ENCODE data around the gene ETHE1. TPM values are rescaled to one million over a fixed set of nuclear protein-coding genes. Genes with fewer than 3 reads are reported as not detected.

ETHE1 gene
- 97.7 TPM for polyA plus RNA-seq
- long read RNA-seq, donor 1, transcript ETHE1-201 (7 exons, 963 nt): major isoform, 23 of 53 reads
- long read RNA-seq, donor 1, partial matches to known transcripts: 26 of 53 reads
- long read RNA-seq, donor 1, other reads (novel, unspliced or antisense): 0 of 53 reads
- long read RNA-seq, donor 2, transcript ETHE1-202 (6 exons, 702 nt): minor isoform, 7 of 102 reads
- long read RNA-seq, donor 2, transcript ETHE1-201 (7 exons, 963 nt): major isoform, 47 of 102 reads
- long read RNA-seq, donor 2, partial matches to known transcripts: 46 of 102 reads
- long read RNA-seq, donor 2, other reads (novel, unspliced or antisense): 0 of 102 reads
- long read RNA-seq, donor 3, transcript ETHE1-201 (7 exons, 963 nt): major isoform, 69 of 199 reads
- long read RNA-seq, donor 3, transcript ETHE1-202 (6 exons, 702 nt): minor isoform, 8 of 199 reads
- long read RNA-seq, donor 3, partial matches to known transcripts: 117 of 199 reads
- long read RNA-seq, donor 3, other reads (novel, unspliced or antisense): 0 of 199 reads
- long read RNA-seq, donor 4, transcript ETHE1-201 (7 exons, 963 nt): major isoform, 7 of 15 reads
- long read RNA-seq, donor 4, partial matches to known transcripts: 6 of 15 reads
- long read RNA-seq, donor 4, other reads (novel, unspliced or antisense): 0 of 15 reads
- long read RNA-seq, donor 5, transcript ETHE1-202 (6 exons, 702 nt): minor isoform, 6 of 53 reads
- long read RNA-seq, donor 5, transcript ETHE1-201 (7 exons, 963 nt): major isoform, 40 of 53 reads
- long read RNA-seq, donor 5, partial matches to known transcripts: 6 of 53 reads
- long read RNA-seq, donor 5, other reads (novel, unspliced or antisense): 0 of 53 reads
- long read RNA-seq, donor 6, transcript ETHE1-201 (7 exons, 963 nt): major isoform, 40 of 126 reads
- long read RNA-seq, donor 6, transcript ETHE1-202 (6 exons, 702 nt): minor isoform, 8 of 126 reads
- long read RNA-seq, donor 6, partial matches to known transcripts: 74 of 126 reads
- long read RNA-seq, donor 6, other reads (novel, unspliced or antisense): 0 of 126 reads
- long read RNA-seq, donor 7, transcript ETHE1-201 (7 exons, 963 nt): major isoform, 27 of 33 reads
- long read RNA-seq, donor 7, partial matches to known transcripts: 0 of 33 reads
- long read RNA-seq, donor 7, other reads (novel, unspliced or antisense): 0 of 33 reads
- long read RNA-seq, donor 8, transcript ETHE1-201 (7 exons, 963 nt): major isoform, 71 of 128 reads
- long read RNA-seq, donor 8, partial matches to known transcripts: 46 of 128 reads
- long read RNA-seq, donor 8, other reads (novel, unspliced or antisense): 0 of 128 reads
- long read RNA-seq, donor 9, transcript ETHE1-201 (7 exons, 963 nt): major isoform, 54 of 137 reads
- long read RNA-seq, donor 9, transcript ETHE1-202 (6 exons, 702 nt): minor isoform, 8 of 137 reads
- long read RNA-seq, donor 9, partial matches to known transcripts: 73 of 137 reads
- long read RNA-seq, donor 9, other reads (novel, unspliced or antisense): 0 of 137 reads
- long read RNA-seq, donor 10, transcript ETHE1-201 (7 exons, 963 nt): major isoform, 40 of 103 reads
- long read RNA-seq, donor 10, transcript ETHE1-202 (6 exons, 702 nt): minor isoform, 5 of 103 reads
- long read RNA-seq, donor 10, partial matches to known transcripts: 58 of 103 reads
- long read RNA-seq, donor 10, other reads (novel, unspliced or antisense): 0 of 103 reads
- long read RNA-seq, donor 11, transcript ETHE1-201 (7 exons, 963 nt): major isoform, 45 of 87 reads
- long read RNA-seq, donor 11, transcript ETHE1-202 (6 exons, 702 nt): minor isoform, 5 of 87 reads
- long read RNA-seq, donor 11, partial matches to known transcripts: 34 of 87 reads
- long read RNA-seq, donor 11, other reads (novel, unspliced or antisense): 0 of 87 reads

GRCh38 chr19:43526884-43527859 is at the start of gene ETHE1:
TSS of gene ETHE1 (minus strand) at chr19:43527201. CDS start at chr19:43527177, 24 bp downstream.
- Histone ChIP-seq H3K27ac (ENCODE audit: low read length) (peak within 1 kb of the TSS; percentile 80), H3K4me3 (ENCODE audit: low read length) (peak within 1 kb of the TSS; percentile 85), H3K27me3 (ENCODE audit: control insufficient read depth, insufficient read depth, low read length) (no peaks in the 10 kb centered on the region), H3K36me3 (ENCODE audit: control insufficient read depth, insufficient read depth, low read length) (no peaks in the 10 kb centered on the region), H3K9me3 (ENCODE audit: control insufficient read depth, low read depth, low read length) (no peaks in the 10 kb centered on the region), H3K4me1 (ENCODE audit: control insufficient read depth, insufficient read depth, low read length) (peaks cover 9% of the 10 kb centered on the region)
- DNase-seq: peak in 1 of 2 donors; percentile 87
- 0% methylated on average over 1 of the region's 54 CpGs for WGBS (ENCODE audit: insufficient coverage, low lambda C conversion rate)

GRCh38 chr19:43575955-43576878 is 49.2 kb upstream of the ETHE1 start:
- no peak for DNase-seq

GRCh38 chr19:43575156-43575950 is 48.4 kb upstream of the ETHE1 start, which contains the start of the genes PINLYP and XRCC1:
TSS of gene PINLYP (plus strand) at chr19:43575801. CDS start at chr19:43577192, 1,391 bp downstream.
TSS of gene XRCC1 (minus strand) at chr19:43575527. CDS start at chr19:43575458, 69 bp downstream.
- H3K27ac ChIP-seq (ENCODE audit: low read length): peak within 1 kb of the TSS; percentile 69
- H3K9me3 ChIP-seq (ENCODE audit: control insufficient read depth, low read depth, low read length): no peaks in the 10 kb centered on the region
- 0% methylated on average over 5 of the region's 51 CpGs for WGBS (ENCODE audit: insufficient coverage, low lambda C conversion rate)
- H3K4me3 ChIP-seq (ENCODE audit: low read length): peak within 1 kb of the TSS; percentile 80
- H3K4me1 ChIP-seq (ENCODE audit: control insufficient read depth, insufficient read depth, low read length): peaks cover 13% of the 10 kb centered on the region
- H3K36me3 ChIP-seq (ENCODE audit: control insufficient read depth, insufficient read depth, low read length): no peaks in the 10 kb centered on the region
- DNase-seq: peak; percentile 99
- no peaks in the 10 kb centered on the region for H3K27me3 ChIP-seq (ENCODE audit: control insufficient read depth, insufficient read depth, low read length)

More at GRCh38 chr19:43575955-43576878, 49.2 kb upstream of the ETHE1 start:
- peak overlapping the region; percentile 63 for H3K27ac ChIP-seq (ENCODE audit: low read length)
- H3K36me3 ChIP-seq (ENCODE audit: control insufficient read depth, insufficient read depth, low read length): no peaks in the 10 kb centered on the region
- WGBS (ENCODE audit: insufficient coverage, low lambda C conversion rate): 100% methylated on average over 1 of the region's 37 CpGs
- peak overlapping the region; percentile 80 for H3K4me3 ChIP-seq (ENCODE audit: low read length)
- no peaks in the 10 kb centered on the region for H3K9me3 ChIP-seq (ENCODE audit: control insufficient read depth, low read depth, low read length)
- H3K27me3 ChIP-seq (ENCODE audit: control insufficient read depth, insufficient read depth, low read length): no peaks in the 10 kb centered on the region
- peaks cover 16% of the 10 kb centered on the region for H3K4me1 ChIP-seq (ENCODE audit: control insufficient read depth, insufficient read depth, low read length)

GRCh38 chr19:43574424-43575155 is 47.6 kb upstream of the ETHE1 start:
- H3K9me3 ChIP-seq (ENCODE audit: control insufficient read depth, low read depth, low read length): no peaks in the 10 kb centered on the region
- H3K27ac ChIP-seq (ENCODE audit: low read length): peak overlapping the region; percentile 69
- peaks cover 10% of the 10 kb centered on the region for H3K4me1 ChIP-seq (ENCODE audit: control insufficient read depth, insufficient read depth, low read length)
- H3K27me3 ChIP-seq (ENCODE audit: control insufficient read depth, insufficient read depth, low read length): no peaks in the 10 kb centered on the region
- H3K36me3 ChIP-seq (ENCODE audit: control insufficient read depth, insufficient read depth, low read length): no peaks in the 10 kb centered on the region
- H3K4me3 ChIP-seq (ENCODE audit: low read length): peak overlapping the region; percentile 80
- WGBS (ENCODE audit: insufficient coverage, low lambda C conversion rate): 0% methylated on average over 3 of the region's 12 CpGs
- DNase-seq: no peak

GRCh38 chr19:43572171-43572588 is 45.2 kb upstream of the ETHE1 start:
- Histone ChIP-seq H3K9me3 (ENCODE audit: control insufficient read depth, low read depth, low read length) (no peaks in the 10 kb centered on the region), H3K36me3 (ENCODE audit: control insufficient read depth, insufficient read depth, low read length) (peaks cover 2% of the 10 kb centered on the region), H3K27ac (ENCODE audit: low read length) (no peak overlapping the region), H3K27me3 (ENCODE audit: control insufficient read depth, insufficient read depth, low read length) (no peaks in the 10 kb centered on the region), H3K4me1 (ENCODE audit: control insufficient read depth, insufficient read depth, low read length) (peaks cover 10% of the 10 kb centered on the region), H3K4me3 (ENCODE audit: low read length) (no peak overlapping the region)
- WGBS (ENCODE audit: insufficient coverage, low lambda C conversion rate): no CpG with 5 or more reads among the region's 3 CpGs
- peak in 1 of 2 donors; percentile 48 for DNase-seq

GRCh38 chr19:43570174-43570791 is 43.3 kb upstream of the ETHE1 start:
- no peaks in the 10 kb centered on the region for H3K27me3 ChIP-seq (ENCODE audit: control insufficient read depth, insufficient read depth, low read length)
- H3K36me3 ChIP-seq (ENCODE audit: control insufficient read depth, insufficient read depth, low read length): peaks cover 2% of the 10 kb centered on the region
- H3K27ac ChIP-seq (ENCODE audit: low read length): no peak overlapping the region
- no CpG with 5 or more reads among the region's 5 CpGs for WGBS (ENCODE audit: insufficient coverage, low lambda C conversion rate)
- DNase-seq: no peak
- H3K4me1 ChIP-seq (ENCODE audit: control insufficient read depth, insufficient read depth, low read length): peaks cover 5% of the 10 kb centered on the region
- no peak overlapping the region for H3K4me3 ChIP-seq (ENCODE audit: low read length)
- H3K9me3 ChIP-seq (ENCODE audit: control insufficient read depth, low read depth, low read length): no peaks in the 10 kb centered on the region

- Histone ChIP-seq H3K36me3 (ENCODE audit: control insufficient read depth, insufficient read depth, low read length) (peaks cover 2% of the 10 kb centered on the region), H3K9me3 (ENCODE audit: control insufficient read depth, low read depth, low read length) (no peaks in the 10 kb centered on the region), H3K4me1 (ENCODE audit: control insufficient read depth, insufficient read depth, low read length) (peaks cover 3% of the 10 kb centered on the region), H3K27me3 (ENCODE audit: control insufficient read depth, insufficient read depth, low read length) (no peaks in the 10 kb centered on the region), H3K27ac (ENCODE audit: low read length) (no peak overlapping the region), H3K4me3 (ENCODE audit: low read length) (no peak overlapping the region)
- DNase-seq: no peak
- WGBS (ENCODE audit: insufficient coverage, low lambda C conversion rate): 100% methylated on average over 3 of the region's 5 CpGs
These were observed 42.7 kb upstream of the ETHE1 start for GRCh38 chr19:43569657-43570056.

Data from large intestine (tissue), 12 donors.